K562 (cell line): ENCODE measurements around the gene FAM107B. TPM values are rescaled to one million over a fixed set of nuclear protein-coding genes. Genes with fewer than 3 reads are reported as not detected.

Experiments used
- ATAC-seq: fragments of 200-7000 bp; cut with Tn5 transposase; 3 replicates; pipeline ENCODE4 v1.9.1; 2020; ENCODE audit warnings: moderate library complexity
- BruUV-seq: library from RNA; stranded (reverse); fragments of 400-500 nt; replicated peaks from 2 replicates; lab custom pipeline; 2021; lab: Mats Ljungman, UMichigan
- CTCF ChIA-PET: fragments of 300-600 bp; formaldehyde crosslinking; extraction: SDS; loops from one replicate; lab custom pipeline; 2021; ENCODE audit warnings: low intra/inter-chr PET ratio; lab: Yijun Ruan, JAX
- POLR2A ChIA-PET: fragments of 300-600, 350-650 bp; sonication (Branson Sonifier 250); formaldehyde crosslinking; extraction: SDS; loops from one replicate; lab custom pipeline; 2021; ENCODE audit warnings: antibody characterized with exemption, inconsistent platforms; lab: Yijun Ruan, JAX
- DNase-seq, 4 experiments: peaks; one replicate each; pipeline versions ENCODE4 v3.0.0 to v3.0.0-alpha.2; 2011 to 2018; ENCODE audit warnings: low spot score in 3 of 4, mixed read lengths in 3 of 4; ENCODE audit errors: extremely low read depth in 1 of 4
- FAIRE-seq: peaks from 2 replicates; lab custom pipeline; 2011; peaks lifted over from hg19 to GRCh38; lab: Jason Lieb, UNC
- H2AFZ ChIP-seq: 2 replicates; pipeline ENCODE4 v1.6.0; 2011; ENCODE audit warnings: low read depth, low read length, control low read depth, inconsistent platforms
- H3K27ac ChIP-seq: fragments of 200-600 bp; 3 replicates; pipeline ENCODE4 v1.8.0; 2011; ENCODE audit warnings: low read depth, mild to moderate bottlenecking, control low read depth, inconsistent platforms, low read length, moderate library complexity, mixed read lengths; ENCODE audit errors: extremely low read depth
- H3K27me3 ChIP-seq, 2 experiments: fragments of 300-600 bp in 1 of 2; 2 replicates in 1 of 2; 3 replicates in 1 of 2; pipeline versions ENCODE4 v1.6.0 to v1.8.0; 2011; ENCODE audit warnings: inconsistent platforms in 2 of 2, low read length in 2 of 2, mild to moderate bottlenecking in 1 of 2, mixed read lengths in 1 of 2, moderate library complexity in 1 of 2; ENCODE audit not compliant: control insufficient read depth in 2 of 2, insufficient read depth in 2 of 2
- H3K36me3 ChIP-seq: fragments of 300-600 bp; 3 replicates; pipeline ENCODE4 v1.8.0; 2011; ENCODE audit warnings: mild to moderate bottlenecking, low read length, inconsistent platforms; ENCODE audit not compliant: control insufficient read depth, insufficient read depth
- H3K4me1 ChIP-seq, 2 experiments: fragments of 200-600 bp in 1 of 2; replicated peaks in 1 of 2; 2 replicates in 1 of 2; 3 replicates in 1 of 2; pipeline versions ENCODE4 v1.5.1 to v1.8.0; 2011; ENCODE audit warnings: inconsistent platforms in 2 of 2, low read length in 2 of 2, mild to moderate bottlenecking in 1 of 2, mixed read lengths in 1 of 2, moderate library complexity in 1 of 2; ENCODE audit not compliant: control insufficient read depth in 2 of 2, insufficient read depth in 2 of 2
- H3K4me2 ChIP-seq: 2 replicates; pipeline ENCODE4 v1.6.1; 2011; ENCODE audit warnings: low read length, control low read depth, inconsistent platforms, mixed read lengths; ENCODE audit not compliant: insufficient read depth
- H3K4me3 ChIP-seq: fragments of 200-600 bp; sonication (generic), shearing (Covaris generic); 2 replicates; pipeline ENCODE4 v1.5.1; 2016; ENCODE audit warnings: control low read depth, inconsistent platforms
- H3K79me2 ChIP-seq: fragments of 200-600 bp; 3 replicates; pipeline ENCODE4 v1.8.0; 2011; ENCODE audit warnings: low read length, inconsistent platforms; ENCODE audit not compliant: control insufficient read depth, insufficient read depth
- H3K9ac ChIP-seq, 2 experiments: 2 replicates each; pipeline versions ENCODE4 v1.6.0 to v1.6.1; 2011; ENCODE audit warnings: low read depth in 2 of 2, low read length in 2 of 2, control low read depth in 1 of 2, inconsistent platforms in 1 of 2, mild to moderate bottlenecking in 1 of 2, mixed read lengths in 1 of 2; ENCODE audit not compliant: insufficient read depth in 1 of 2
- H3K9me1 ChIP-seq: one replicate; pipeline ENCODE4 v1.6.0; 2011; ENCODE audit warnings: inconsistent platforms, mild to moderate bottlenecking, low read length, moderate library complexity; ENCODE audit not compliant: control insufficient read depth, insufficient read depth
- H3K9me3 ChIP-seq: replicated peaks from 2 replicates; pipeline ENCODE4 v1.5.1; 2011; ENCODE audit warnings: low read depth, low read length, inconsistent platforms; ENCODE audit not compliant: control insufficient read depth, insufficient read depth
- H4K20me1 ChIP-seq: replicated peaks from 2 replicates; pipeline ENCODE4 v1.6.1; 2011; ENCODE audit warnings: low read length, inconsistent platforms, mixed read lengths; ENCODE audit not compliant: control insufficient read depth, insufficient read depth
- ASH1L ChIP-seq: fragments of 450-650 bp; IDR thresholded peaks from 2 replicates; pipeline ENCODE4 v1.6.1; 2018; ENCODE audit warnings: borderline replicate concordance, mild to moderate bottlenecking, low read depth; ENCODE audit not compliant: partially characterized antibody
- CC2D1A ChIP-seq: fragments of 450-650 bp; IDR thresholded peaks from 2 replicates; pipeline ENCODE4 v1.6.1; 2017; ENCODE audit warnings: mild to moderate bottlenecking
- FOXK2 ChIP-seq, 2 experiments: fragments of 450-650 bp; IDR thresholded peaks in 1 of 2; conservative IDR thresholded peaks in 1 of 2; 2 replicates each; pipeline ENCODE4 v1.6.1; 2016; ENCODE audit warnings: low read depth in 2 of 2, mild to moderate bottlenecking in 1 of 2
- PTRF ChIP-seq: fragments of 450-650 bp; IDR thresholded peaks from 2 replicates; pipeline ENCODE4 v1.6.1; 2016; ENCODE audit warnings: mild to moderate bottlenecking, missing genetic modification characterization, missing compliant biosample characterization
- RBFOX2 ChIP-seq: fragments of 200-400 bp; formaldehyde crosslinking; IDR thresholded peaks from 2 replicates; pipeline ENCODE4 v1.6.1; 2017; ENCODE audit warnings: low read depth, mild to moderate bottlenecking, low read length, moderate library complexity
- ZNF175 ChIP-seq: fragments of 200-800 bp; sonication (Bioruptor generic); IDR thresholded peaks from 2 replicates; pipeline ENCODE4 v1.6.1; 2016; ENCODE audit warnings: low read depth, mild to moderate bottlenecking, missing genetic modification characterization, missing compliant biosample characterization
- ZNF232 ChIP-seq: sonication (generic); formaldehyde crosslinking; IDR thresholded peaks from 2 replicates; pipeline ENCODE4 v1.8.0; 2022; ENCODE audit warnings: mild to moderate bottlenecking, missing genetic modification reagents
- ZNF274 ChIP-seq: IDR thresholded peaks from 2 replicates; pipeline ENCODE4 v1.6.1; 2011; ENCODE audit warnings: low read depth, mild to moderate bottlenecking, low read length, moderate library complexity, borderline replicate concordance
- WGBS: fragments of 100-300 bp; shearing (Covaris generic); methylation state at CpG from one replicate; pipeline ENCODE4 v1.1.6; 2016; ENCODE audit warnings: low coverage, mixed read lengths; ENCODE audit not compliant: insufficient coverage; ENCODE audit errors: missing lambda C conversion rate; 5-methylcytosine and 5-hydroxymethylcytosine counted together
- in situ Hi-C: fragments of 300-500 bp; cut with MboI; formaldehyde crosslinking; loops from 4 replicates; pipeline ENCODE4 v1.15.0; 2018; ENCODE audit warnings: inconsistent platforms, mixed read lengths
- intact Hi-C: fragments of 100-400 bp; cut with micrococcal nuclease; formaldehyde crosslinking; loops from 2 replicates; pipeline ENCODE4 v1.14.2; 2022
- polyA plus RNA-seq, 8 experiments: library from polyadenylated mRNA; depleted of rRNA in 4 of 8; stranded (reverse) in 5 of 8; unstranded in 3 of 8; fragments of >200 nt; fragmentation: Nextera tagmentation in 2 of 8; fragmentation: Illumina TruSeq in 1 of 8; extraction: Ambion mirVana in 2 of 8; extraction: Trizol in 1 of 8; gene quantifications; 2 replicates each; pipeline versions ENCODE4 v1.2.1 to v1.2.3, GENCODE V29; 2011 to 2014; ENCODE audit warnings: inconsistent platforms in 1 of 8, missing spikeins in 1 of 8
- total RNA-seq, 7 experiments: library from RNA; depleted of rRNA in 6 of 7; stranded (reverse); fragments of >200 nt in 6 of 7; fragmentation: Illumina TruSeq in 2 of 7; extraction: Trizol in 2 of 7; gene quantifications; 2 replicates each; pipeline versions ENCODE4 v1.2.1 to v1.2.3, GENCODE V29; 2011 to 2021; ENCODE audit warnings: low replicate concordance in 1 of 7
- TF ChIP-seq, protein P1 (sequence below): sonication (generic); formaldehyde crosslinking; IDR thresholded peaks from 2 replicates; pipeline ENCODE4 v1.8.0; 2022; ENCODE audit warnings: mild to moderate bottlenecking, missing genetic modification reagents
- TF ChIP-seq, protein P2 (sequence below): fragments of 450-650 bp; IDR thresholded peaks from one replicate; pipeline ENCODE4 v1.6.1; 2018; ENCODE audit warnings: mild to moderate bottlenecking, moderate library complexity; ENCODE audit not compliant: partially characterized antibody
- TF ChIP-seq, protein P3 (sequence below): fragments of 450-650 bp; formaldehyde crosslinking; IDR thresholded peaks from 2 replicates; pipeline ENCODE4 v1.4.0; 2022; ENCODE audit warnings: missing genetic modification characterization
- TF ChIP-seq, protein P4 (sequence below): fragments of 250-450 bp; sonication (Bioruptor Pico); IDR thresholded peaks from 2 replicates; pipeline ENCODE4 v1.5.0; 2021
- TF ChIP-seq, protein P5 (sequence below): fragments of 450-650 bp; IDR thresholded peaks from 2 replicates; pipeline ENCODE4 v1.6.1; 2014; ENCODE audit warnings: low read depth, mild to moderate bottlenecking, moderate library complexity, borderline replicate concordance

The FAM107B gene
- total and polyA plus RNA-seq, 9 of the 15 experiments (the other 6 are each of a cell fraction or from before 2014, with no cell fraction given), result 0.40 to 2.8 (median 1.4) TPM

DNA sequence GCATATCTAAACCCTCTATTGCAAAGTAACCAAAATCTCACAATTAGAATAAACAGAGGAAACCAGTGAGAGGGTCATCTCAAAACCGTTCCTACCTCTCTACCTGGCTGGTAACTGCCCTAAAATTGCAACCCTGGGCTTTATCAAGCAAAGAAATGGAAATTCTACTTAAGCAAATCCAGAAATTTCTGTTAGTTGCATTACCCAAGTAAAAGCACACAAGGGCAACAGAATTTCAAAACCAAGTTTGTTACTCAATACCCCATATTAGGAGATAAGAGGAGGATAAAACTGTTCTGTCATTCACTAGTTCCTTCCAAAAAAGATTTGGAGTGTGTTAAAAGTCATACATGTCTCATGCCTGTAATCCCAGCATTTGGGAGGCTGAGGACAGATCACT is 195.3 kb downstream of the FAM107B start:
- H3K4me3 ChIP-seq, result no peak overlapping the region
- 0% methylated on average over 1 of the region's 1 CpG for WGBS
- no peaks in the 10 kb centered on the region for H3K9me1 ChIP-seq
- H4K20me1 ChIP-seq, result no peaks in the 10 kb centered on the region
- in situ Hi-C loops (no loop called here), intact Hi-C loops (no loop called here)
- ChIA-PET CTCF (no interaction called here), POLR2A (no interaction called here)
- no TSS peak for BruUV-seq
- no peak for ATAC-seq
- H3K9me3 ChIP-seq, result no peaks in the 10 kb centered on the region
- H3K4me1 ChIP-seq, result no peaks in the 10 kb centered on the region
- peaks cover 14 to 34% of the 10 kb centered on the region in 2 experiments for H3K27me3 ChIP-seq
- no peak for DNase-seq
- no peak overlapping the region for H3K27ac ChIP-seq
- no peak for FAIRE-seq
- no peak overlapping the region for H2AFZ ChIP-seq
- no peaks in the 10 kb centered on the region for H3K79me2 ChIP-seq
- H3K36me3 ChIP-seq, result no peaks in the 10 kb centered on the region
- H3K9ac ChIP-seq, result no peak overlapping the region
- no peak overlapping the region for H3K4me2 ChIP-seq
- TF ChIP-seq, protein P1, sequence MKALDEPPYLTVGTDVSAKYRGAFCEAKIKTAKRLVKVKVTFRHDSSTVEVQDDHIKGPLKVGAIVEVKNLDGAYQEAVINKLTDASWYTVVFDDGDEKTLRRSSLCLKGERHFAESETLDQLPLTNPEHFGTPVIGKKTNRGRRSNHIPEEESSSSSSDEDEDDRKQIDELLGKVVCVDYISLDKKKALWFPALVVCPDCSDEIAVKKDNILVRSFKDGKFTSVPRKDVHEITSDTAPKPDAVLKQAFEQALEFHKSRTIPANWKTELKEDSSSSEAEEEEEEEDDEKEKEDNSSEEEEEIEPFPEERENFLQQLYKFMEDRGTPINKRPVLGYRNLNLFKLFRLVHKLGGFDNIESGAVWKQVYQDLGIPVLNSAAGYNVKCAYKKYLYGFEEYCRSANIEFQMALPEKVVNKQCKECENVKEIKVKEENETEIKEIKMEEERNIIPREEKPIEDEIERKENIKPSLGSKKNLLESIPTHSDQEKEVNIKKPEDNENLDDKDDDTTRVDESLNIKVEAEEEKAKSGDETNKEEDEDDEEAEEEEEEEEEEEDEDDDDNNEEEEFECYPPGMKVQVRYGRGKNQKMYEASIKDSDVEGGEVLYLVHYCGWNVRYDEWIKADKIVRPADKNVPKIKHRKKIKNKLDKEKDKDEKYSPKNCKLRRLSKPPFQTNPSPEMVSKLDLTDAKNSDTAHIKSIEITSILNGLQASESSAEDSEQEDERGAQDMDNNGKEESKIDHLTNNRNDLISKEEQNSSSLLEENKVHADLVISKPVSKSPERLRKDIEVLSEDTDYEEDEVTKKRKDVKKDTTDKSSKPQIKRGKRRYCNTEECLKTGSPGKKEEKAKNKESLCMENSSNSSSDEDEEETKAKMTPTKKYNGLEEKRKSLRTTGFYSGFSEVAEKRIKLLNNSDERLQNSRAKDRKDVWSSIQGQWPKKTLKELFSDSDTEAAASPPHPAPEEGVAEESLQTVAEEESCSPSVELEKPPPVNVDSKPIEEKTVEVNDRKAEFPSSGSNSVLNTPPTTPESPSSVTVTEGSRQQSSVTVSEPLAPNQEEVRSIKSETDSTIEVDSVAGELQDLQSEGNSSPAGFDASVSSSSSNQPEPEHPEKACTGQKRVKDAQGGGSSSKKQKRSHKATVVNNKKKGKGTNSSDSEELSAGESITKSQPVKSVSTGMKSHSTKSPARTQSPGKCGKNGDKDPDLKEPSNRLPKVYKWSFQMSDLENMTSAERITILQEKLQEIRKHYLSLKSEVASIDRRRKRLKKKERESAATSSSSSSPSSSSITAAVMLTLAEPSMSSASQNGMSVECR (CRISPR knock-in tag), result no peak
- TF ChIP-seq, protein P2, sequence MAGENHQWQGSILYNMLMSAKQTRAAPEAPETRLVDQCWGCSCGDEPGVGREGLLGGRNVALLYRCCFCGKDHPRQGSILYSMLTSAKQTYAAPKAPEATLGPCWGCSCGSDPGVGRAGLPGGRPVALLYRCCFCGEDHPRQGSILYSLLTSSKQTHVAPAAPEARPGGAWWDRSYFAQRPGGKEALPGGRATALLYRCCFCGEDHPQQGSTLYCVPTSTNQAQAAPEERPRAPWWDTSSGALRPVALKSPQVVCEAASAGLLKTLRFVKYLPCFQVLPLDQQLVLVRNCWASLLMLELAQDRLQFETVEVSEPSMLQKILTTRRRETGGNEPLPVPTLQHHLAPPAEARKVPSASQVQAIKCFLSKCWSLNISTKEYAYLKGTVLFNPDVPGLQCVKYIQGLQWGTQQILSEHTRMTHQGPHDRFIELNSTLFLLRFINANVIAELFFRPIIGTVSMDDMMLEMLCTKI, result no peak
- TF ChIP-seq CC2D1A (no peak), ZNF175 (CRISPR knock-in tag) (no peak), RBFOX2 (no peak), ASH1L (no peak), ZNF274 (no peak), FOXK2 (conservative IDR thresholded peaks at IDR 0.05 in 1 of 2, IDR thresholded peaks at IDR 0.05 in 1 of 2; ENCODE audit: low read depth in 2 of 2) (no peak), PTRF (tag) (no peak), ZNF232 (CRISPR knock-in tag) (no peak)
- TF ChIP-seq, protein P3, sequence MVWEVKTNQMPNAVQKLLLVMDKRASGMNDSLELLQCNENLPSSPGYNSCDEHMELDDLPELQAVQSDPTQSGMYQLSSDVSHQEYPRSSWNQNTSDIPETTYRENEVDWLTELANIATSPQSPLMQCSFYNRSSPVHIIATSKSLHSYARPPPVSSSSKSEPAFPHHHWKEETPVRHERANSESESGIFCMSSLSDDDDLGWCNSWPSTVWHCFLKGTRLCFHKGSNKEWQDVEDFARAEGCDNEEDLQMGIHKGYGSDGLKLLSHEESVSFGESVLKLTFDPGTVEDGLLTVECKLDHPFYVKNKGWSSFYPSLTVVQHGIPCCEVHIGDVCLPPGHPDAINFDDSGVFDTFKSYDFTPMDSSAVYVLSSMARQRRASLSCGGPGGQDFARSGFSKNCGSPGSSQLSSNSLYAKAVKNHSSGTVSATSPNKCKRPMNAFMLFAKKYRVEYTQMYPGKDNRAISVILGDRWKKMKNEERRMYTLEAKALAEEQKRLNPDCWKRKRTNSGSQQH (CRISPR knock-in tag), result no peak
- TF ChIP-seq, protein P4, sequence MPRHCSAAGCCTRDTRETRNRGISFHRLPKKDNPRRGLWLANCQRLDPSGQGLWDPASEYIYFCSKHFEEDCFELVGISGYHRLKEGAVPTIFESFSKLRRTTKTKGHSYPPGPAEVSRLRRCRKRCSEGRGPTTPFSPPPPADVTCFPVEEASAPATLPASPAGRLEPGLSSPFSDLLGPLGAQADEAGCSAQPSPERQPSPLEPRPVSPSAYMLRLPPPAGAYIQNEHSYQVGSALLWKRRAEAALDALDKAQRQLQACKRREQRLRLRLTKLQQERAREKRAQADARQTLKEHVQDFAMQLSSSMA (CRISPR knock-in tag), result no peak
- TF ChIP-seq, protein P5, sequence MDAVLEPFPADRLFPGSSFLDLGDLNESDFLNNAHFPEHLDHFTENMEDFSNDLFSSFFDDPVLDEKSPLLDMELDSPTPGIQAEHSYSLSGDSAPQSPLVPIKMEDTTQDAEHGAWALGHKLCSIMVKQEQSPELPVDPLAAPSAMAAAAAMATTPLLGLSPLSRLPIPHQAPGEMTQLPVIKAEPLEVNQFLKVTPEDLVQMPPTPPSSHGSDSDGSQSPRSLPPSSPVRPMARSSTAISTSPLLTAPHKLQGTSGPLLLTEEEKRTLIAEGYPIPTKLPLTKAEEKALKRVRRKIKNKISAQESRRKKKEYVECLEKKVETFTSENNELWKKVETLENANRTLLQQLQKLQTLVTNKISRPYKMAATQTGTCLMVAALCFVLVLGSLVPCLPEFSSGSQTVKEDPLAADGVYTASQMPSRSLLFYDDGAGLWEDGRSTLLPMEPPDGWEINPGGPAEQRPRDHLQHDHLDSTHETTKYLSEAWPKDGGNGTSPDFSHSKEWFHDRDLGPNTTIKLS, result no peak
